ENCODE measurements around the gene PPP1R36.
A peak's percentile ranks its signal among the peaks of the same experiment; 100 is the strongest.
"Not testable (repeated sequence)": the region's sequence is repeated elsewhere in the genome, so short reads cannot be mapped to it uniquely, and the experiment has no call there.

The PPP1R36 gene

GRCh38 chr14:64520699-64521098 is 29.1 kb upstream of the PPP1R36 start:
- FAIRE-seq: no peak

- no peak for FAIRE-seq
These were observed 27.0 kb upstream of the PPP1R36 start for GRCh38 chr14:64522591-64523355.

- no peak for FAIRE-seq
These were observed 24.4 kb upstream of the PPP1R36 start for GRCh38 chr14:64525354-64525753.

GRCh38 chr14:64531567-64531966 is 18.2 kb upstream of the PPP1R36 start:
- no peak for FAIRE-seq

GRCh38 chr14:64536488-64537245 is 13.1 kb upstream of the PPP1R36 start:
- FAIRE-seq: no peak

- peak; percentile 36 for FAIRE-seq
These were observed 9.3 kb upstream of the PPP1R36 start, which contains the start of gene HSPA2 for GRCh38 chr14:64540208-64541202. HSPA2 (plus strand) TSS chr14:64540741; CDS start chr14:64540850, 109 bp downstream.

GRCh38 chr14:64541261-64541971 is 8.3 kb upstream of the PPP1R36 start:
- FAIRE-seq: no peak

GRCh38 chr14:64541972-64542835 is 7.6 kb upstream of the PPP1R36 start:
- no peak for FAIRE-seq

GRCh38 chr14:64542836-64543201 is 6.9 kb upstream of the PPP1R36 start:
- no peak for FAIRE-seq

GRCh38 chr14:64544607-64545312 is 5.0 kb upstream of the PPP1R36 start:
- FAIRE-seq: no peak

- no peak for FAIRE-seq
These were observed 745 bp upstream of the PPP1R36 start for GRCh38 chr14:64549016-64549415.

- peak; percentile 81 for FAIRE-seq
These were observed 1.0 kb downstream of the PPP1R36 start for GRCh38 chr14:64550621-64551333.

GRCh38 chr14:64554556-64554955 is 4.8 kb downstream of the PPP1R36 start:
- no peak for FAIRE-seq

- no peak for FAIRE-seq
These were observed 6.8 kb downstream of the PPP1R36 start for GRCh38 chr14:64556526-64556925.

GRCh38 chr14:64558216-64558615 is 8.5 kb downstream of the PPP1R36 start:
- not testable (repeated sequence) for FAIRE-seq

GRCh38 chr14:64561631-64562030 is 11.9 kb downstream of the PPP1R36 start:
- FAIRE-seq: no peak

GRCh38 chr14:64562436-64562835 is 12.7 kb downstream of the PPP1R36 start:
- FAIRE-seq: no peak

- FAIRE-seq: no peak
These were observed 13.9 kb downstream of the PPP1R36 start for GRCh38 chr14:64563696-64564095.

GRCh38 chr14:64566651-64567122 is 16.9 kb downstream of the PPP1R36 start:
- FAIRE-seq: no peak

- FAIRE-seq: no peak
These were observed 19.4 kb downstream of the PPP1R36 start for GRCh38 chr14:64569138-64569631.

Data from islet of Langerhans (tissue), 1 donor.